ENCODE results near the gene FOLR2. TPM values are rescaled to one million over a fixed set of nuclear protein-coding genes. Genes with fewer than 3 reads are reported as not detected.

Gene FOLR2
- total and polyA plus RNA-seq, 3 donors from 2014 or later: 1.3 to 37.3 (median 8.7) TPM

GRCh38 chr11:72188267-72188666 lies 28.3 kb upstream of the FOLR2 start:
- H3K27ac ChIP-seq: no peak overlapping the region
- H3K27me3 ChIP-seq: no peaks in the 10 kb centered on the region
- WGBS, 2 donors: 90 to 100% methylated on average over 1 of the region's 1 CpG
- H3K4me3 ChIP-seq: no peak overlapping the region
- H3K36me3 ChIP-seq (ENCODE audit: low read depth, missing control alignments): no peaks in the 10 kb centered on the region
- intact Hi-C loops (cut with DNase I; ENCODE audit: low total_unique reads): no loop called here
- TF ChIP-seq CTCF (IDR thresholded peaks at IDR 0.05) (no peak), POLR2A (IDR thresholded peaks at IDR 0.05) (no peak)
- no peaks in the 10 kb centered on the region for H3K4me1 ChIP-seq
- DNase-seq: no peak
- no peaks in the 10 kb centered on the region for H3K9me3 ChIP-seq

DNA sequence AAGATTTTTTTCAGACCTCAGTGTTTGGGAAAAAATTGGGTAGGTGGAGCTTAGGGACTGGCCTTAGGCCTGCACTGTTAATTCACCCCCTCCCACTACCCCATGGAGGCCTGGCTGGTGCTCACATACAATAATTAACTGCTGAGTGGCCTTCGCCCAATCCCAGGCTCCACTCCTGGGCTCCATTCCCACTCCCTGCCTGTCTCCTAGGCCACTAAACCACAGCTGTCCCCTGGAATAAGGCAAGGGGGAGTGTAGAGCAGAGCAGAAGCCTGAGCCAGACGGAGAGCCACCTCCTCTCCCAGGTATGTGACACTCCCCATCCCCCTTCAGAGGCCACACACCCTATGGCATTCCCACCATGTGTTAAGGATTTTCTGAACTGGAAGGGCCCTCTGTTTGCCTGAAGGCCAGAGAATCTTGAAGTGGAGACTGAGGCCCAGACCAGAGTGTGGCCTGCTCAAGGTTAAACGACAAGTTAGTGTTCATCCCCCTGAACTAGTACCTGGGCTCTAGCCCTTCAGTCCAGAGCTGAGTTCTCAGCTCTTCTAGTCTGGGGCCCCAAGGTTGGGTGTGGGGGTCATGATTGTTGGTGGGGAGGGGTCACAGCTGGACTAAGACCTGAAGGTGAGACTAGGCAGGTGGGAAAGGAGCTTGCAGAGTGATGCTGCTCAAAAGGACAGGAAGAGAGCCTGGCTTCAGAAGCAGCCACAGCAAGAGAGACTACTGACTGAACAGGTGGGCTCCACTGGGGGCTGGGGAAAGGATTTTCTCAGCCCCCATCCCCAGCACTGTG lies 26.9 kb upstream of the FOLR2 start:
- no peak for TF ChIP-seq CTCF (IDR thresholded peaks at IDR 0.05)
- TF ChIP-seq POLR2A (IDR thresholded peaks at IDR 0.05): no peak
- H3K36me3 ChIP-seq (ENCODE audit: low read depth, missing control alignments): no peaks in the 10 kb centered on the region
- H3K4me1 ChIP-seq: no peaks in the 10 kb centered on the region
- H3K27me3 ChIP-seq: no peaks in the 10 kb centered on the region
- no peak overlapping the region for H3K27ac ChIP-seq
- no peaks in the 10 kb centered on the region for H3K9me3 ChIP-seq
- 60 to 79% methylated on average over 2 to 3 of the region's 3 CpGs for WGBS, 2 donors
- intact Hi-C loops (cut with DNase I; ENCODE audit: low total_unique reads): no loop called here
- H3K4me3 ChIP-seq: no peak overlapping the region
- peak; percentile 0 for DNase-seq

- H3K36me3 ChIP-seq (ENCODE audit: low read depth, missing control alignments): no peaks in the 10 kb centered on the region
- no peaks in the 10 kb centered on the region for H3K27me3 ChIP-seq
- TF ChIP-seq CTCF (IDR thresholded peaks at IDR 0.05) (no peak), POLR2A (IDR thresholded peaks at IDR 0.05) (no peak)
- intact Hi-C loops (cut with DNase I; ENCODE audit: low total_unique reads): no loop called here
- DNase-seq: peak; percentile 6
- no peaks in the 10 kb centered on the region for H3K9me3 ChIP-seq
- no peak overlapping the region for H3K27ac ChIP-seq
- H3K4me3 ChIP-seq: no peak overlapping the region
- H3K4me1 ChIP-seq: no peaks in the 10 kb centered on the region
- WGBS, 2 donors: 71 to 77% methylated on average over 5 of the region's 5 CpGs
These were observed 25.9 kb upstream of the FOLR2 start for GRCh38 chr11:72190631-72191071.

GRCh38 chr11:72191961-72192381 lies 24.6 kb upstream of the FOLR2 start, which contains the start of gene FOLR1:
Gene FOLR1, plus strand, starts transcription at chr11:72192140. Its CDS starts 34 bp downstream, at chr11:72192174.
- H3K27me3 ChIP-seq: no peaks in the 10 kb centered on the region
- DNase-seq: peak; percentile 9
- H3K9me3 ChIP-seq: no peaks in the 10 kb centered on the region
- H3K27ac ChIP-seq: no peak within 1 kb of the TSS
- H3K4me1 ChIP-seq: no peaks in the 10 kb centered on the region
- H3K36me3 ChIP-seq (ENCODE audit: low read depth, missing control alignments): no peaks in the 10 kb centered on the region
- no peak within 1 kb of the TSS for H3K4me3 ChIP-seq
- WGBS, 2 donors: 83 to 96% methylated on average over 4 to 5 of the region's 5 CpGs
- intact Hi-C loops (cut with DNase I; ENCODE audit: low total_unique reads): no loop called here
- TF ChIP-seq CTCF (IDR thresholded peaks at IDR 0.05) (no peak), POLR2A (IDR thresholded peaks at IDR 0.05) (no peak)
